NCI-H510A (cell line): ENCODE data around the gene RTEL1.
A peak's percentile ranks its signal among the peaks of the same experiment; 100 is the strongest.
"Not testable (repeated sequence)": the region's sequence is repeated elsewhere in the genome, so short reads cannot be mapped to it uniquely, and the experiment has no call there.

Source experiments
- DNase-seq: peaks from one replicate; lab custom pipeline; 2025; lab: John Stamatoyannopoulos, UW

Gene RTEL1

GRCh38 chr20:63714858-63715257, 56.7 kb downstream of the RTEL1 start:
- DNase-seq = no peak

- DNase-seq = no peak
These were observed 60.9 kb downstream of the RTEL1 start for GRCh38 chr20:63718996-63719395.

GRCh38 chr20:63722967-63723622, 65.0 kb downstream of the RTEL1 start:
- not testable (repeated sequence) for DNase-seq

GRCh38 chr20:63730189-63730733, 72.1 kb downstream of the RTEL1 start:
- DNase-seq = not testable (repeated sequence)

GRCh38 chr20:63731410-63731809, 73.3 kb downstream of the RTEL1 start:
- no peak for DNase-seq

GRCh38 chr20:63732118-63733095, 74.3 kb downstream of the RTEL1 start:
- no peak for DNase-seq

GRCh38 chr20:63733117-63733516, 75.0 kb downstream of the RTEL1 start:
- DNase-seq = no peak

- no peak for DNase-seq
These were observed 75.5 kb downstream of the RTEL1 start for GRCh38 chr20:63733579-63734081.

- DNase-seq = no peak
These were observed 76.2 kb downstream of the RTEL1 start for GRCh38 chr20:63734111-63734945.

- DNase-seq = no peak
These were observed 77.1 kb downstream of the RTEL1 start for GRCh38 chr20:63734946-63735858.

- no peak for DNase-seq
These were observed 78.0 kb downstream of the RTEL1 start, which contains the start of gene LIME1 for GRCh38 chr20:63735859-63736718. LIME1 (plus strand) TSS chr20:63736664; CDS start chr20:63737550, 886 bp downstream.

- no peak for DNase-seq
These were observed 79.0 kb downstream of the RTEL1 start for GRCh38 chr20:63736893-63737694.

- DNase-seq = no peak
These were observed 79.5 kb downstream of the RTEL1 start for GRCh38 chr20:63737695-63737944.

GRCh38 chr20:63737945-63738686, 80.0 kb downstream of the RTEL1 start:
- DNase-seq = no peak

- no peak for DNase-seq
These were observed 80.6 kb downstream of the RTEL1 start for GRCh38 chr20:63738687-63739129.

GRCh38 chr20:63739130-63740069, 81.3 kb downstream of the RTEL1 start, which contains the start of gene SLC2A4RG:
SLC2A4RG (plus strand) TSS chr20:63739776; CDS start chr20:63739913, 137 bp downstream.
- peak; percentile 52 for DNase-seq

GRCh38 chr20:63740070-63740626, 82.0 kb downstream of the RTEL1 start:
- DNase-seq = no peak
